WTC11 (cell line): ENCODE data around the gene GALNTL6. TPM values are rescaled to one million over a fixed set of nuclear protein-coding genes. Genes with fewer than 3 reads are reported as not detected.

Source experiments
- ATAC-seq: fragments of 200-7000 bp; cut with Tn5 transposase; 2 replicates; pipeline ENCODE4 v1.10.0; 2021; ENCODE audit warnings: mild to moderate bottlenecking, moderate library complexity
- CTCF ChIA-PET: fragments of 300-600 bp; sonication (Branson Sonifier 250); formaldehyde crosslinking; loops from one replicate; lab custom pipeline; 2021; ENCODE audit warnings: antibody characterized with exemption; lab: Charles Lee
- POLR2A ChIA-PET: fragments of 350-600 bp; sonication (Branson Sonifier 250); formaldehyde crosslinking; loops from one replicate; lab custom pipeline; 2021; ENCODE audit warnings: antibody characterized with exemption; lab: Charles Lee
- DNase-seq: peaks from one replicate; pipeline ENCODE4 v3.0.0; 2021; ENCODE audit warnings: low spot score
- H3K27ac Mint-ChIP-seq: 2 replicates; pipeline ENCODE4 v1.8.0; 2021; ENCODE audit warnings: mixed read lengths
- H3K27me3 Mint-ChIP-seq: 2 replicates; pipeline ENCODE4 v1.8.0; 2021; ENCODE audit warnings: low read depth, mild to moderate bottlenecking, moderate library complexity, mixed read lengths
- H3K36me3 Mint-ChIP-seq: 2 replicates; pipeline ENCODE4 v1.8.0; 2021; ENCODE audit warnings: mixed read lengths
- H3K4me1 Mint-ChIP-seq: 2 replicates; pipeline ENCODE4 v1.8.0; 2022; ENCODE audit warnings: mixed read lengths
- H3K4me3 Mint-ChIP-seq: 2 replicates; pipeline ENCODE4 v1.8.0; 2021; ENCODE audit warnings: mild to moderate bottlenecking, moderate library complexity, mixed read lengths
- H3K9me3 Mint-ChIP-seq: 2 replicates; pipeline ENCODE4 v1.8.0; 2021; ENCODE audit warnings: mixed read lengths
- ELF4 ChIP-seq: sonication (generic); formaldehyde crosslinking; IDR thresholded peaks from 2 replicates; pipeline ENCODE4 v1.8.1; 2022; ENCODE audit warnings: low read depth, mild to moderate bottlenecking, moderate library complexity, missing genetic modification reagents
- ESRRA ChIP-seq: sonication (generic); formaldehyde crosslinking; IDR thresholded peaks from 2 replicates; pipeline ENCODE4 v1.8.1; 2022; ENCODE audit warnings: mild to moderate bottlenecking, missing genetic modification reagents, borderline replicate concordance
- FOXK1 ChIP-seq: sonication (generic); formaldehyde crosslinking; IDR thresholded peaks from 2 replicates; pipeline ENCODE4 v1.8.0; 2022; ENCODE audit warnings: mild to moderate bottlenecking, moderate library complexity, missing genetic modification reagents
- GABPB1 ChIP-seq: sonication (generic); formaldehyde crosslinking; IDR thresholded peaks from 2 replicates; pipeline ENCODE4 v1.8.1; 2023; ENCODE audit warnings: mild to moderate bottlenecking, missing genetic modification reagents
- GRHL2 ChIP-seq: fragments of 250-450 bp; sonication (Bioruptor Pico); IDR thresholded peaks from 2 replicates; pipeline ENCODE4 v1.8.0; 2022; ENCODE audit warnings: mild to moderate bottlenecking, moderate library complexity; ENCODE audit not compliant: insufficient replicate concordance, severe bottlenecking
- NFYB ChIP-seq: sonication (generic); formaldehyde crosslinking; conservative IDR thresholded peaks from 2 replicates; pipeline ENCODE4 v1.8.0; 2022; ENCODE audit warnings: low read depth, missing genetic modification reagents
- NR3C1 ChIP-seq: sonication (generic); formaldehyde crosslinking; conservative IDR thresholded peaks from 2 replicates; pipeline ENCODE4 v1.8.1; 2023; ENCODE audit warnings: low read depth, mild to moderate bottlenecking, missing genetic modification reagents
- SMAD3 ChIP-seq: sonication (generic); formaldehyde crosslinking; IDR thresholded peaks from 2 replicates; pipeline ENCODE4 v1.8.0; 2022; ENCODE audit warnings: missing genetic modification reagents, mild to moderate bottlenecking, borderline replicate concordance
- SMAD4 ChIP-seq: sonication (generic); formaldehyde crosslinking; IDR thresholded peaks from 2 replicates; pipeline ENCODE4 v1.8.0; 2022; ENCODE audit warnings: mild to moderate bottlenecking, missing genetic modification reagents
- SP1 ChIP-seq: sonication (generic); formaldehyde crosslinking; conservative IDR thresholded peaks from 2 replicates; pipeline ENCODE4 v1.8.1; 2022; ENCODE audit warnings: missing genetic modification reagents
- TCF7 ChIP-seq: sonication (generic); formaldehyde crosslinking; IDR thresholded peaks from 2 replicates; pipeline ENCODE4 v1.8.0; 2022; ENCODE audit warnings: mild to moderate bottlenecking, low read depth, missing genetic modification reagents, moderate library complexity
- TP53 ChIP-seq: sonication (generic); formaldehyde crosslinking; IDR thresholded peaks from 2 replicates; pipeline ENCODE4 v1.8.1; 2023; ENCODE audit warnings: mild to moderate bottlenecking, missing genetic modification reagents
- ZBTB21 ChIP-seq: sonication (generic); formaldehyde crosslinking; IDR thresholded peaks from 2 replicates; pipeline ENCODE4 v1.8.1; 2023; ENCODE audit warnings: mild to moderate bottlenecking, missing genetic modification reagents, borderline replicate concordance
- ZNF219 ChIP-seq: sonication (generic); formaldehyde crosslinking; IDR thresholded peaks from 2 replicates; pipeline ENCODE4 v1.8.0; 2023; ENCODE audit warnings: missing genetic modification reagents, mild to moderate bottlenecking, borderline replicate concordance
- total RNA-seq: library from RNA; stranded (reverse); gene quantifications from 3 replicates; pipeline ENCODE4 v1.2.3, GENCODE V29; 2021
- TF ChIP-seq, protein P1 (sequence below): sonication (generic); formaldehyde crosslinking; IDR thresholded peaks from 2 replicates; pipeline ENCODE4 v1.8.1; 2022; ENCODE audit warnings: low read depth, mild to moderate bottlenecking, moderate library complexity, missing genetic modification reagents, borderline replicate concordance
- TF ChIP-seq, protein P2 (sequence below): sonication (generic); formaldehyde crosslinking; IDR thresholded peaks from 2 replicates; pipeline ENCODE4 v1.8.1; 2022; ENCODE audit warnings: missing genetic modification reagents, borderline replicate concordance
- TF ChIP-seq, protein P3 (sequence below): sonication (generic); formaldehyde crosslinking; IDR thresholded peaks from 2 replicates; pipeline ENCODE4 v1.8.1; 2022; ENCODE audit warnings: mild to moderate bottlenecking, moderate library complexity, missing genetic modification reagents
- TF ChIP-seq, protein P4 (sequence below): sonication (generic); formaldehyde crosslinking; IDR thresholded peaks from 2 replicates; pipeline ENCODE4 v1.8.1; 2023; ENCODE audit warnings: mild to moderate bottlenecking, missing genetic modification reagents
- TF ChIP-seq, protein P5 (sequence below): fragments of 200-600 bp; IDR thresholded peaks from 2 replicates; pipeline ENCODE4 v1.8.0; 2022; ENCODE audit warnings: antibody characterized with exemption
- TF ChIP-seq, protein P6 (sequence below): sonication (generic); formaldehyde crosslinking; conservative IDR thresholded peaks from 2 replicates; pipeline ENCODE4 v1.8.1; 2022; ENCODE audit warnings: mild to moderate bottlenecking, missing genetic modification reagents
- TF ChIP-seq, protein P7 (sequence below): fragments of 250-450 bp; sonication (Bioruptor Pico); IDR thresholded peaks from 2 replicates; pipeline ENCODE4 v1.9.0; 2021; ENCODE audit warnings: mild to moderate bottlenecking, borderline replicate concordance

GALNTL6 gene
- total RNA-seq, 1 experiment from 2014 or later, result 0.24 TPM

DNA sequence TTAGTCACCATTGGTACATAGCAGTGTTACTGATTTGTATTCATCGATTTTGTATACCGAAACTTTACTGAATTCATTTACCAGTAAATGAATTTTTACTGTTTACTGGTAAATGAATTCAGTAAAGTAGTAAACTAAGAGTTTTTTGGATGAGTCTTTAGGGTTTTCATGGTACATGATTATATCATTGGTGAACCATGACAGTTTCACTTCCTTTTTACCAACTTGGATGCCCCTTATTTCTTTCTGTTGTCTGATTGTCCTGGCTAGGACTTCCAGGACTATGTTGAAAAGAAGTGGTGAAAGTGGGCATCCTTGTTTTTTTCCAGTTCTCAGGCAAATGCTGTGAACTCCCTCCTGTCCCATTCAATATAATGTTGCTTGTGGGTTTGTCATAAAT lies 494.9 kb downstream of the GALNTL6 start:
- no peak overlapping the region for H3K4me3 Mint-ChIP-seq

DNA sequence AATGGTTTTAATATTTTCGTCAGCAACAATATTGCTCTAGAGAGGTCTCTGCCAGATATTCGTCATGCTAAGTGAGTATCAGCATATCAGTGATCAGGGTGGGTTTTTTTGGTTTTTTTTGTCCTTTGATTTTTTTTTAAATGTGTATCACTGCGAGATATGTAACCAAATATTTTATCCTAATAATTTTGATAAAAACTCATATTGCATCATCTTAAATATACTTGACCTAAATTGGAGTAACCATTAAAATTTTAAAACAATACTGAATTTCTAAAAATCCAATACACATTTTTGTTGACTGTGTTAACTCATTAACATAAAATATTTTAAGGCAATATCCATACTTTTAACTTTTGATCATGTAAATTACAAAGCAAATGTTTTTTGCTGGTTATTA lies 498.5 kb downstream of the GALNTL6 start:
- TF ChIP-seq TCF7 (CRISPR knock-in tag) (no peak), NFYB (no peak), ZNF219 (CRISPR knock-in tag) (no peak), GABPB1 (no peak), NR3C1 (no peak), TP53 (no peak), SMAD3 (CRISPR knock-in tag) (no peak), SMAD4 (CRISPR knock-in tag) (no peak), GRHL2 (CRISPR knock-in tag) (no peak), ZBTB21 (CRISPR knock-in tag) (no peak), SP1 (no peak)
- TF ChIP-seq, protein P1, sequence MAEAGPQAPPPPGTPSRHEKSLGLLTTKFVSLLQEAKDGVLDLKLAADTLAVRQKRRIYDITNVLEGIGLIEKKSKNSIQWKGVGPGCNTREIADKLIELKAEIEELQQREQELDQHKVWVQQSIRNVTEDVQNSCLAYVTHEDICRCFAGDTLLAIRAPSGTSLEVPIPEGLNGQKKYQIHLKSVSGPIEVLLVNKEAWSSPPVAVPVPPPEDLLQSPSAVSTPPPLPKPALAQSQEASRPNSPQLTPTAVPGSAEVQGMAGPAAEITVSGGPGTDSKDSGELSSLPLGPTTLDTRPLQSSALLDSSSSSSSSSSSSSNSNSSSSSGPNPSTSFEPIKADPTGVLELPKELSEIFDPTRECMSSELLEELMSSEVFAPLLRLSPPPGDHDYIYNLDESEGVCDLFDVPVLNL, result no peak
- TF ChIP-seq, protein P2, sequence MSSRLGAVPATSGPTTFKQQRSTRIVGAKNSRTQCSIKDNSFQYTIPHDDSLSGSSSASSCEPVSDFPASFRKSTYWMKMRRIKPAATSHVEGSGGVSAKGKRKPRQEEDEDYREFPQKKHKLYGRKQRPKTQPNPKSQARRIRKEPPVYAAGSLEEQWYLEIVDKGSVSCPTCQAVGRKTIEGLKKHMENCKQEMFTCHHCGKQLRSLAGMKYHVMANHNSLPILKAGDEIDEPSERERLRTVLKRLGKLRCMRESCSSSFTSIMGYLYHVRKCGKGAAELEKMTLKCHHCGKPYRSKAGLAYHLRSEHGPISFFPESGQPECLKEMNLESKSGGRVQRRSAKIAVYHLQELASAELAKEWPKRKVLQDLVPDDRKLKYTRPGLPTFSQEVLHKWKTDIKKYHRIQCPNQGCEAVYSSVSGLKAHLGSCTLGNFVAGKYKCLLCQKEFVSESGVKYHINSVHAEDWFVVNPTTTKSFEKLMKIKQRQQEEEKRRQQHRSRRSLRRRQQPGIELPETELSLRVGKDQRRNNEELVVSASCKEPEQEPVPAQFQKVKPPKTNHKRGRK (CRISPR knock-in tag), result no peak
- TF ChIP-seq, protein P3, sequence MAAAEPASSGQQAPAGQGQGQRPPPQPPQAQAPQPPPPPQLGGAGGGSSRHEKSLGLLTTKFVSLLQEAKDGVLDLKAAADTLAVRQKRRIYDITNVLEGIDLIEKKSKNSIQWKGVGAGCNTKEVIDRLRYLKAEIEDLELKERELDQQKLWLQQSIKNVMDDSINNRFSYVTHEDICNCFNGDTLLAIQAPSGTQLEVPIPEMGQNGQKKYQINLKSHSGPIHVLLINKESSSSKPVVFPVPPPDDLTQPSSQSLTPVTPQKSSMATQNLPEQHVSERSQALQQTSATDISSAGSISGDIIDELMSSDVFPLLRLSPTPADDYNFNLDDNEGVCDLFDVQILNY, result no peak
- TF ChIP-seq, protein P4, sequence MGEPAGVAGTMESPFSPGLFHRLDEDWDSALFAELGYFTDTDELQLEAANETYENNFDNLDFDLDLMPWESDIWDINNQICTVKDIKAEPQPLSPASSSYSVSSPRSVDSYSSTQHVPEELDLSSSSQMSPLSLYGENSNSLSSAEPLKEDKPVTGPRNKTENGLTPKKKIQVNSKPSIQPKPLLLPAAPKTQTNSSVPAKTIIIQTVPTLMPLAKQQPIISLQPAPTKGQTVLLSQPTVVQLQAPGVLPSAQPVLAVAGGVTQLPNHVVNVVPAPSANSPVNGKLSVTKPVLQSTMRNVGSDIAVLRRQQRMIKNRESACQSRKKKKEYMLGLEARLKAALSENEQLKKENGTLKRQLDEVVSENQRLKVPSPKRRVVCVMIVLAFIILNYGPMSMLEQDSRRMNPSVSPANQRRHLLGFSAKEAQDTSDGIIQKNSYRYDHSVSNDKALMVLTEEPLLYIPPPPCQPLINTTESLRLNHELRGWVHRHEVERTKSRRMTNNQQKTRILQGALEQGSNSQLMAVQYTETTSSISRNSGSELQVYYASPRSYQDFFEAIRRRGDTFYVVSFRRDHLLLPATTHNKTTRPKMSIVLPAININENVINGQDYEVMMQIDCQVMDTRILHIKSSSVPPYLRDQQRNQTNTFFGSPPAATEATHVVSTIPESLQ (CRISPR knock-in tag), result no peak
- DNase-seq (no peak), ATAC-seq (no peak)
- H3K27me3 Mint-ChIP-seq, result no peaks in the 10 kb centered on the region
- H3K4me1 Mint-ChIP-seq, result no peaks in the 10 kb centered on the region
- no peak overlapping the region for H3K27ac Mint-ChIP-seq
- peaks cover 12% of the 10 kb centered on the region for H3K9me3 Mint-ChIP-seq
- CTCF ChIA-PET, result no interaction called here
- no peaks in the 10 kb centered on the region for H3K36me3 Mint-ChIP-seq
- no peak overlapping the region for H3K4me3 Mint-ChIP-seq
- POLR2A ChIA-PET, result no interaction called here

More for the DNA sequence above, 494.9 kb downstream of the GALNTL6 start:
- ChIA-PET POLR2A (no interaction called here), CTCF (no interaction called here)
- H3K4me1 Mint-ChIP-seq, result no peaks in the 10 kb centered on the region
- no peaks in the 10 kb centered on the region for H3K36me3 Mint-ChIP-seq
- no peaks in the 10 kb centered on the region for H3K27me3 Mint-ChIP-seq
- peaks cover 13% of the 10 kb centered on the region for H3K9me3 Mint-ChIP-seq
- ATAC-seq, result no peak
- no peak overlapping the region for H3K27ac Mint-ChIP-seq
- no peak for TF ChIP-seq FOXK1 (CRISPR knock-in tag)
- TF ChIP-seq ELF4 (CRISPR knock-in tag), result no peak
- TF ChIP-seq, protein P5, sequence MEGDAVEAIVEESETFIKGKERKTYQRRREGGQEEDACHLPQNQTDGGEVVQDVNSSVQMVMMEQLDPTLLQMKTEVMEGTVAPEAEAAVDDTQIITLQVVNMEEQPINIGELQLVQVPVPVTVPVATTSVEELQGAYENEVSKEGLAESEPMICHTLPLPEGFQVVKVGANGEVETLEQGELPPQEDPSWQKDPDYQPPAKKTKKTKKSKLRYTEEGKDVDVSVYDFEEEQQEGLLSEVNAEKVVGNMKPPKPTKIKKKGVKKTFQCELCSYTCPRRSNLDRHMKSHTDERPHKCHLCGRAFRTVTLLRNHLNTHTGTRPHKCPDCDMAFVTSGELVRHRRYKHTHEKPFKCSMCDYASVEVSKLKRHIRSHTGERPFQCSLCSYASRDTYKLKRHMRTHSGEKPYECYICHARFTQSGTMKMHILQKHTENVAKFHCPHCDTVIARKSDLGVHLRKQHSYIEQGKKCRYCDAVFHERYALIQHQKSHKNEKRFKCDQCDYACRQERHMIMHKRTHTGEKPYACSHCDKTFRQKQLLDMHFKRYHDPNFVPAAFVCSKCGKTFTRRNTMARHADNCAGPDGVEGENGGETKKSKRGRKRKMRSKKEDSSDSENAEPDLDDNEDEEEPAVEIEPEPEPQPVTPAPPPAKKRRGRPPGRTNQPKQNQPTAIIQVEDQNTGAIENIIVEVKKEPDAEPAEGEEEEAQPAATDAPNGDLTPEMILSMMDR, result no peak
- TF ChIP-seq, protein P6, sequence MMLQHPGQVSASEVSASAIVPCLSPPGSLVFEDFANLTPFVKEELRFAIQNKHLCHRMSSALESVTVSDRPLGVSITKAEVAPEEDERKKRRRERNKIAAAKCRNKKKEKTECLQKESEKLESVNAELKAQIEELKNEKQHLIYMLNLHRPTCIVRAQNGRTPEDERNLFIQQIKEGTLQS (CRISPR knock-in tag), result no peak
- TF ChIP-seq, protein P7, sequence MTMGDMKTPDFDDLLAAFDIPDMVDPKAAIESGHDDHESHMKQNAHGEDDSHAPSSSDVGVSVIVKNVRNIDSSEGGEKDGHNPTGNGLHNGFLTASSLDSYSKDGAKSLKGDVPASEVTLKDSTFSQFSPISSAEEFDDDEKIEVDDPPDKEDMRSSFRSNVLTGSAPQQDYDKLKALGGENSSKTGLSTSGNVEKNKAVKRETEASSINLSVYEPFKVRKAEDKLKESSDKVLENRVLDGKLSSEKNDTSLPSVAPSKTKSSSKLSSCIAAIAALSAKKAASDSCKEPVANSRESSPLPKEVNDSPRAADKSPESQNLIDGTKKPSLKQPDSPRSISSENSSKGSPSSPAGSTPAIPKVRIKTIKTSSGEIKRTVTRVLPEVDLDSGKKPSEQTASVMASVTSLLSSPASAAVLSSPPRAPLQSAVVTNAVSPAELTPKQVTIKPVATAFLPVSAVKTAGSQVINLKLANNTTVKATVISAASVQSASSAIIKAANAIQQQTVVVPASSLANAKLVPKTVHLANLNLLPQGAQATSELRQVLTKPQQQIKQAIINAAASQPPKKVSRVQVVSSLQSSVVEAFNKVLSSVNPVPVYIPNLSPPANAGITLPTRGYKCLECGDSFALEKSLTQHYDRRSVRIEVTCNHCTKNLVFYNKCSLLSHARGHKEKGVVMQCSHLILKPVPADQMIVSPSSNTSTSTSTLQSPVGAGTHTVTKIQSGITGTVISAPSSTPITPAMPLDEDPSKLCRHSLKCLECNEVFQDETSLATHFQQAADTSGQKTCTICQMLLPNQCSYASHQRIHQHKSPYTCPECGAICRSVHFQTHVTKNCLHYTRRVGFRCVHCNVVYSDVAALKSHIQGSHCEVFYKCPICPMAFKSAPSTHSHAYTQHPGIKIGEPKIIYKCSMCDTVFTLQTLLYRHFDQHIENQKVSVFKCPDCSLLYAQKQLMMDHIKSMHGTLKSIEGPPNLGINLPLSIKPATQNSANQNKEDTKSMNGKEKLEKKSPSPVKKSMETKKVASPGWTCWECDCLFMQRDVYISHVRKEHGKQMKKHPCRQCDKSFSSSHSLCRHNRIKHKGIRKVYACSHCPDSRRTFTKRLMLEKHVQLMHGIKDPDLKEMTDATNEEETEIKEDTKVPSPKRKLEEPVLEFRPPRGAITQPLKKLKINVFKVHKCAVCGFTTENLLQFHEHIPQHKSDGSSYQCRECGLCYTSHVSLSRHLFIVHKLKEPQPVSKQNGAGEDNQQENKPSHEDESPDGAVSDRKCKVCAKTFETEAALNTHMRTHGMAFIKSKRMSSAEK (CRISPR knock-in tag), result no peak
- no peak for TF ChIP-seq ESRRA (CRISPR knock-in tag)
- TF ChIP-seq TP53, result no peak
- no peak for DNase-seq
